Activated T-cell treated with anti-CD3 and anti-CD28 coated beads, Interleukin-2, amount 50 U/mL, for 1 hour (primary cell): Measurements from ENCODE around the gene IL1RL1.

Source experiments
- DNase-seq: peaks from one replicate; pipeline ENCODE4 v3.0.0-alpha.2; 2020

IL1RL1 gene

DNA sequence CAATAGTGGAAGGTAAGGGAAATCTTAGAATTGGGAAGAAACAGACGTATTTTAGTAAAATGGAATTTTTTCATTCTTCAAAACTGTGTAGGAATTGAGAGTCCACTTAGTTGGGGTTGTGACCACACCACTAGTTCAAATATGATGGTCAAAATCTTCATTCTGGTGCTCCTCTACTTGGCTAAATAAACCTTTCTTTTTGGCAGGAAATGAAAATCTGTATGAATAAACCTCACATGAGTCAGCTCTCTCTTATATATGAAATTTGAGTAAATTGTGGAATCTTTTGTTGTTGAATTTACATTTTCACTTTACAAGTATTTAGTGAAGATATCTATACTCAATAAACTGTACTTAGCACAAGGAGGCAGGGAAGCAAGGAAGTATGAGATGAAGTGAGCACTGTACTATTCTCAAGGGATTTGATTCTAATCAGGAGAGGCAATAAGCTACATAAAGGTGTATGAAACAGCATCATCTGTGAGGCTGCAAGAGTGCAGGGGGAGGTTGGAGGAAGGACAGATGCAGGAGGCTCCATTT, 64.8 kb downstream of the IL1RL1 start:
- DNase-seq = no peak

- no peak for DNase-seq
Measured at GRCh38 chr2:102383722-102384121, 72.4 kb downstream of the IL1RL1 start.

DNA sequence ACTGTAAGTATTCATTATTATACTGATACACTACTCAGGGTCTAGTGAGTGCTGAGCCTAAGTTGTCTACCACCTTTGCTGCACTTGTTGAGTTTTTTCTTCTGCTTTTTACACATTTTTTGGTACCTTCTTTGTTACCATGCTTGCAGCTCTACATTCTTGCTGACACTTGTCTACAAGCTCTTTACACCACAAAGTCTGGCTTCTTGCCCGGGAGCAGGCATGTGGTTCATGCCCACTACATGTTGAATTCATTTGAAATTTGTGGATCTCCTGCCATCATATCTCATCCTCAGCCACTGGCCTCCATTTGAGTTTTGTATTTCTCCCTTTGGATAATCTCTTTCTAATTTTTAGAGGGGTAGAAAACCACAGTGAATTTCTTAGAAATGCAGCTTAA, 74.2 kb downstream of the IL1RL1 start:
- no peak for DNase-seq

DNA sequence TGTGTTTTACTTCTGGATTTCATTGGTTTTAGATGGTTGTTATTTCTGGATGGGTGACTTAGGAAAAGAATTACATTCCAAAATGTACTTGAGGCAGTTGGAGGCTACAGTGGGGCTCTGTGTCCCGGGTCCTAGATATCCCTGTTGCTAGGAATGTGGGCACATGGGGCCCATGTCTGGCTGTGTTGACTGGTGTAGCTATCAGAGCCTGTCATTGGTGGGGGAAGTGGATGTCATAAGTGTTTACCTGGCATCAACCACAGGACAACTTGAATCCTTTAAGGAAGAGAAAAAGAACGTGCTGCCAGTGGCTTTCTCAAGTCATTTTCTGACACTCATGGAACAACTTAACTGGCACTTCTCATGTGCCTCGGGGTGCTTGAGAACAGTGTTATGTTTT, 74.6 kb downstream of the IL1RL1 start:
- DNase-seq = no peak

DNA sequence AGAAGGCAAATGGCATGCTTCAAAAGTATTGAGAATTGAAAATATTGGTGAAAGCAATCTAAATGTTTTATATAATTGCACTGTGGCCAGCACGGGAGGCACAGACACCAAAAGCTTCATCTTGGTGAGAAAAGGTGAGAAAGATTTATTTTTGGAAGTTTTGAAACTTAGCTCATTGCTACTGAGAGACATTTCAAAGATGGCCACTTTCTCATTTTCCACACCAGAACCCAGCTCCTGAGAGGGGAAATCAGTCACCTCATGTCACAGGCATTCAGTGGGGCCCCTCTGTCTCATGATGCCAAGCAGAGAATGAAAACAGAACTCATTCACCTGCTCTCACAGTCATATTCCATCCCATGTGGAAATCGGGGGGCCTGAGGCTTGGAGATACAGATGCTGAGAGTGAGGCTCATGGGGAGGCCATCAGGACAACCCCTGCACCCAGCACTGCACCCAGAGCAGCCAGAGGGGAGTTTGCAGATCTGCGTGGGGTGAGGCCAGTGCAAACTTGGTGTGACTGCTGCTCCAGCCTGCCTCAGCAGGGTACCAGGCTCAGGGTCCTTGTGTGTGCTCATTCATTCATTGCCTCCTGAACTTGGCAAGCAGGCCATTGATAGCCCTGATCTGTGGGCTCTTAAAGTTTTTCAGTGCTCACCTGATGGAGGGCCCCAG, 75.6 kb downstream of the IL1RL1 start:
- DNase-seq = no peak

- no peak for DNase-seq
Measured at GRCh38 chr2:102387763-102388546, 76.6 kb downstream of the IL1RL1 start.

- DNase-seq = no peak
Measured at GRCh38 chr2:102391565-102391964, 80.2 kb downstream of the IL1RL1 start.

GRCh38 chr2:102392096-102392495, 80.7 kb downstream of the IL1RL1 start:
- no peak for DNase-seq

DNA sequence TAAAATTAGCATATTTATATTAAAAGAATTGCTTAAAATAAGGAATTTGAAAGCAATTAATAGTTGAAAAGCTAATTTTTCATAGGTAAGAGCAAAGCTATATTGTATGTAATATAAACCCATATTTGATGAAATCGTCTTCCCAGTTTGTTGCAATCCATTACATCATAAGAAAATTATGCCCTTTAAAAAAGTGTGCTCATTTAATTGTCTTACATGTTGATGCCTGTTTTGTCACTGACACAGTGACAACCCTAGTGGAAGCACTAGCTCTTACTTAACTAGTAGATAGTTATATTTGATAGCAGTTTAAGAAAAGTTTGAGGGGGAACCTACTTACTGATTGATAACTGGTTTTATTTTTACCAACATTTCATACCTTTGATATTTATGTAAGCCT, 81.6 kb downstream of the IL1RL1 start:
- DNase-seq = no peak

GRCh38 chr2:102396012-102396411, 84.6 kb downstream of the IL1RL1 start:
- no peak for DNase-seq

GRCh38 chr2:102397209-102397608, 85.8 kb downstream of the IL1RL1 start:
- DNase-seq = no peak

DNA sequence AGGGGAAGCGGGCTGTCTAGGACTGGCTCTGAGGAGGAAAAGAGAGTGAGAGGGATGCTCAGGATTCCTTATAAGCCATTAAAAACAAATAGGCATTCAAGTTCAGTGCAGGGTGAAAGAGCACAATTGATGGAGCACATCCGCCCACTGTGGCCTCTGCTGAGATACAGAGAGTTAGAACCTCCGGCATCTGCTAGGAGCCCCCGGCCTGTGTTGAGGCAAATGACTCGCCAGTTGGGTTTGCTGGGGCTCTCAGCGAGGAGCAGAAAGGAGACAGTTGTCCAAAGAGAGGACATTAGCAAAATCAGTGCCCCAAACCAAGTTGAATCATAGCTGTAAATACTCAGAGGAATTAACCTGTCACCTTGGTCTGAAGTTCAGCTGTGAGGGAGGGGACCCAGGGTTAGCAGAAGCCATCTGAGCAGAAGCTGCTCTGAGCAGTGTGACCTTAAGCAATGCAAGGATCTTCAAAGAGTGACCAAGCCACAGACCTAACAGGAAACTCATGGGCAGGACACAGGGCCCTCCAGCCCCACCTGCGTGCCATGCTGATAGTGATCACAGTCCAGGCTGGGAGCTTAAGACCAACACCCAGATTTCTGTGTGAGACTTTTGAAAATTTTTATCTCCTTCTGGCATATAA, 88.3 kb downstream of the IL1RL1 start:
- no peak for DNase-seq

DNA sequence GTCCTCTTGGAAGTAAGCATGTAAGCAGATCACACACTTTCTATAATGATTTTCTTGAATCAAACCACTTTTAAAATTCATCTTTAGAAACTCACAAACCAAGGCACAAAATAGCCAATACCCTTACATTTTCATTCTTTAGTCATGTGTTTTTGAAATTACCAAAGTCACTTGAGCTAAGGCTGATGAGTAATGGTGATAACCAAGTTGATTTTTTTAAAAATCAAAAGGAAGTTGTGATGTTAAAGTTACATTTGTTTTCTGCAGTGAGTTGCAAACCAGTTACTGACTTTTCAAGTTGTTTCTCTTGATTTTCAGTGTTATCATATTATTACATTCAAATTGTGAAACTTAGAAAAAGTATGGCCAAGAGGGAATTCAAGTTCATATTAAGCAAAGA, 90.1 kb downstream of the IL1RL1 start:
- DNase-seq = no peak
